Stimulated activated CD8-positive, alpha-beta memory T cell treated with anti-CD3 and anti-CD28 coated beads, Interleukin-4, amount 100 ng/mL, for 1 hour (primary cell): ENCODE results near the gene ZNF829.
A peak's percentile ranks its signal among the peaks of the same experiment; 100 is the strongest.

Experiments
- DNase-seq, 2 donors: peaks; one replicate each; pipeline ENCODE4 v3.0.0-alpha.2; 2020; ENCODE audit warnings: low read depth in 2 of 2, low spot score in 1 of 2

Gene ZNF829

DNA sequence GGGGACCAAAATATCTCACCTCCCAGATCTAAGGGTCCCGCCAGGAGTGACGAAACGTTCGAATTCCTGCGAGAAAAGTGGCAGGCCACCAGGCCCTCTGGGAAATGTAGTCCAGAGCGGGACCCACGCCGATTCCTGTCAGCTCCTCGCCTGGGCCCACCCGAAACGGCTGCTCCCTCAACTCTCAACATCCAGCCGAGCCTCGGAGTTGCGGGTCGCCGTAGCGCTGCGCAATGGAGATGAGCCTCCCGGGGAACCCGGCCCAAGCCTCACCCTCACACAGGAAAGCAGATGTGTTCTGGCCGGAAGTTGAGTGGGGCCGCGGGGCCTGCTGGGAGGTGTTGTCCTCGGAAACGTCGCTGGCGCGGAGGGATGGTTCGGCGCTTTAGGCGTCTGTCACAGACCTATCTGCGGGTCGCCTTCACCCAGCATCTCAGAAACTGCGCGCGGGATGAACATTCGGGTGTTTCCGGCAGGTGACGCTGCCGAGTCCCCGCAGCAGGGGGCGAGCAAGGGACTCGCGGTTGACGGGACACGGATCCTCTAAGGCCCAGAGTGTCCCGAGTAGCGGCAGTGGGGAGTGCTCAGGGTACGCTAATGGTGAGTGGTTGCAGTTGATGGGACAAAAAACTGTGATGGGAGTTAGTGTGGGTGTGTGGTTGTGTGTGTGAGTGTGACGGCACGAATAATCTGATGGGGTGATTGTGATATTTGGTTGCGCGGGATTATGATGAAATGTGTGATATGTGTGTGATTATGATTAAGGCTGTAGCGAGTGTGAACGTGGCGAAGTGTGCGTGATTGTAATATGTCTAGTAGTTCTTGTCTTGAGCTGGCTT is at the start of gene ZNF829, which contains the start of gene ZNF568:
Gene ZNF829, minus strand, starts transcription at position 300 of the 839 bp plus-strand sequence. CDS start 1,124 bp downstream, outside the sequence.
Gene ZNF568, plus strand, starts transcription at position 341 of the 839 bp plus-strand sequence. CDS start 6,439 bp downstream, outside the sequence.
- peak; percentile 71 to 81 for DNase-seq

DNA sequence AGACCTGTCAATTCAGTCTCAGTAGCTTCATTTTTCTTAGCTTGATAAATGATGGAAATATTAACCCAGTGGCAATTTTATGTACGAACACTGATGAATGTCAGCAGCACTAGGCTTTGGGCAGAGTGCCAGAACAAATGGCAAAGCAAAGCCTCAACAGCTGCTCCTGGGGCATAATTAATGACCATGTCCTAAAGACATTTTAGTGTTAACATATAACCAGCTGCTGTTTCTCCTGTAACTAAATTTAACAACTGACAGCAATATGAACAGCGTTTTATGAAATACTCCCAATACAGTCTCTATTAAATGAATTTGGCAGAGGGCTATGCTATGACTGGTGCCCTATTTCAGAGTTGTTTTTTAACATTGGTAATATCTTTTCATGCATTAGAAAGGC is 47.2 kb upstream of the ZNF829 start:
- no peak for DNase-seq

DNA sequence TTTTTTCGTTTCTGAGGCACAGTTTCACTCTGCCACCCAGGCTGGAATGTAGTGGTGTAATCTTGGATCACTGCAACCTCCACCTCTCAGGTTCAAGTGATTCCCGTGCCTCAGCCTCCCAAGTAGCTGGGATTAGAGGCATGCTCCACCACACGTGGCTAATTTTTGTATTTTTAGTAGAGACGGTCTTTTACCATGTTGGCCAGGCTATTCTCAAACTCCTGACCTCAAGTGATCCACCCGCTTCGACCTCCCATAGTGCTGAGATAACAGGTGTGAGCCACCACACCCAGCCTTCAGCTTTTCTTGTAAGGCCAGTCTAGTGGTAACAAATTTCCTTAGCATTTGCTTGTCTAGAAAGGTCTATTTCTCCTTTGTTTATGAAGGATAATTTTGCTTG is 46.3 kb upstream of the ZNF829 start:
- no peak for DNase-seq

DNA sequence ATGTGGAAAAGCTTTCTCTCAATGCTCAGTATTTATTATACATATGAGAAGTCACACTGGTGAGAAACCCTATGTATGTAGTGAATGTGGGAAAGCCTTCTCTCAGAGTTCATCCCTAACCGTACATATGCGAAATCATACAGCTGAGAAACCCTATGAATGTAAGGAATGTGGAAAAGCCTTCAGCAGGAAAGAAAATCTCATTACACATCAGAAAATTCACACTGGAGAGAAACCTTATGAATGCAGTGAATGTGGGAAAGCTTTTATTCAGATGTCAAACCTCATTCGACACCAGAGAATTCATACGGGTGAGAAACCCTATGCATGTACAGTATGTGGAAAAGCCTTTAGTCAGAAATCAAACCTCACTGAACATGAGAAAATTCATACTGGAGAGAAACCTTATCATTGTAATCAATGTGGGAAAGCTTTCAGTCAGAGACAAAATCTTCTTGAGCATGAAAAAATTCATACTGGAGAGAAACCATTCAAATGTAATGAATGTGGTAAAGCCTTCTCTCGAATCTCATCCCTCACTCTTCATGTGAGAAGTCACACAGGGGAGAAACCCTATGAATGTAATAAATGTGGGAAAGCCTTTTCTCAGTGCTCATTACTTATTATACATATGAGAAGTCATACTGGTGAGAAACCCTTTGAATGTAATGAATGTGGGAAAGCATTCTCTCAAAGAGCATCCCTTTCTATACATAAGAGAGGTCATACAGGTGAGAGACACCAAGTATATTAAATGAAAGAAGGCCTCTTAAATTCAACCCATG is 34.4 kb upstream of the ZNF829 start:
- DNase-seq = no peak

DNA sequence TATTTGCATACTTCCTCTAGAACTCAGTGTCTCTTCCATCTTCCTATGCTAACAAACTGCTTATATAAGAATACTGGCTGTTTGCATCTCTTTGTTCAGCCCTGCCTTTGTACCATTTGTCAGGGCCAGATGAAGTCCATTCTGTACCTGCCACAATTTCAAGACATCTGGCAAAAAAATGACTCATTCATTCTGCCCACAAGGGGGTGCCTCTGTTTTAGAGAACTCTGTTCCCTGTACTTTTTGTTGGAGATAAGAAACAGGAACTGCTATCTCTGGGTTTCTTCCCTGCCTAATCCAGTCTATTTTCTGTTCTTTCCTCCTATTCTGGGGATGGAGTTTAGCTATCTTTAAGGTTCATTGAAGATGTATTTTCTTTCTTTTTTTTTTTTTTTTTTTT is 23.1 kb upstream of the ZNF829 start:
- DNase-seq = no peak

DNA sequence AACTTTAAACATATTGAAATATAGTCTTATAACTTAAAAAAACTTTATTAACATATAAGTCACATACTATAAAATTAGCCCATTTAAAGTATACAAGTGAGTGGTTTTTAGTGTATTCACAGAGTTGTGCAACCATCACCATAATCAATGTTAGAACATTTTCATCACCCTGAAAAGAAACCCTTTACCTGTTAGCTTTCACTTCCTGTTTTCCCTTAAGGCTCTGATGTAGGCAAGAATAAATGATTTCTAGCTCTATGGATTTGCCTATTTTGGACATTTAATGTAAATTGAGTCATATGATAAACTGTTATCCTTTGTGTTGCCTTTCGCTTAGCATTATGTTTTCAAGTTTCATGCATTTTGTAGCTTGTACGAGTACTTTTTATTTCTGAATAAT is 15.6 kb upstream of the ZNF829 start:
- no peak for DNase-seq

DNA sequence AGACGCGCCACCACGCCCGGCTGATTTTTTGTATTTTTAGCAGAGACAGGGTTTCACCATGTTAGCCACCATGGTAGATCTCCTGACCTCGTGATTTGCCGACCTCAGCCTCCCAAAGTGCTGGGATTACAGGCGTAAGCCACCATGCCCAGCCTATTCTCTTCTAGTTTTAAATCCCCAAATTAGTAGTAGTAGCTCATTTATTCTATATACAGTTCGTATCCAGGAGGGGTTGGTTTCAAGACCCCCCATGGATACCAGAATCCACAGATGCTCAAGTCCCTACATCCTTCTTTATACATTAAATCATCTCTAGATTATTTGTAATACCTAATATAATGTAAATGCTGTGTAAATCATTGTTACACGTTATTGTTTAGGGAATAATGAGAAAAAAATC is 2.0 kb upstream of the ZNF829 start:
- no peak for DNase-seq

DNA sequence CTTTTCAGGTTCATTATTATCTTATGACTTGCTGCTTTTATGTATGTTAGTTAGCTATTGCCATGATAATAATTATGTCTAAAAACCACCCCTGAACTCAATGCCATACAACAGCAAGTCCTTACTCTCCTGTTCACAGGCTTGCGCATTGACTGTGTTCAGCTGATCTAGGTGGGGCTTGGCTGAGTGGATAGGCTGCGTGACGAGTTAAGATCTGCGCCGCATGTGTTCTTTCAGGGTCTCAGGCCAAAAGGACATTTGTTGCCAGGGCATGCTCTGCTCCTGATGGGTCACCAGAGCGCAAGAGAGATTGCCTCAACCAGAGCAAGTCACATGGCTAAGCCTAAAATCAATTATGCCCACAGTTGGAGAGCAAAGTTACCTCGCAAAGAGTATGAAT is 900 bp upstream of the ZNF829 start:
- DNase-seq = no peak

DNA sequence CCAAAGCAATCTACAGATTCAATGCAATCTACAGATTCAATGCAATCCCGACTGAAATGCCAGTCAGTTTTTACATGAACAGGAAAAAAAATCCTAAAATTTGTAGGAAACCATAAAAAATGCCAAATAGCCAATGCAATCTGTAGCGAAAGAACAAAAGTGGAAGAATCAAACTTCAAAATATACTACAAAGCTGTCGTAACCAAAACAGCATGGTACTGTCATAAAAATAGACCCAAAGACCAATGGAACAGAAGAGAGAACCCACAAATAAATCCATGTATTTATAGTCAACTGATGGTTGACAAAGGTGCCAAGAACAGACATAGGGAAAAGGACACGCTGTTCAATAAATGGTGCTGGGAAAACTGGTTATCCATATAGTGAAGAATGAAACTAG is 17.7 kb downstream of the ZNF829 start:
- DNase-seq = no peak

DNA sequence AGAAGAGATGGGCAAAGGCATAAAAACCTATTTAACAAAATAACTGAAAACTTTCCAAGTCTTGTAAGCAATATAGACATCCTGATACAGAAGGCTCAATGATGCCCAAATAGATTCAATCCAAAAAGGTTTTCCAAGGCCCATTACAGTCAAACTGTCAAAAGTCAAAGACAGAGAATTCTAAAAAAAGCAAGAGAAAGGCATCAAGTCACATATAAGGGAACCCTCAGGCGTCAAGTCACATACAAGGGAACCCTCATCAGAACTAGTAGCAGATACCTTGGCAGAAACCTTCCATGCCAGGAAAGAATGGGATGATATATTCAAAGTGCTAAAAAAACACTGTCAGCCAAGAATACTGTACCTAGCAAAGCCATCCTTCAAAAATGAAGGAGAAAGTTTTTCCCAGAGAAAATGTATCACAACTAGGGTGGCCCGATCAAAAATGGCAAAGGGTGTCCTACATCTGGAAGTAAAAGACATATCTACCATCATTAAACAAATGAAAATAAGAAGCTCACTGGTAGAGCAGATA is 21.2 kb downstream of the ZNF829 start:
- no peak for DNase-seq

DNA sequence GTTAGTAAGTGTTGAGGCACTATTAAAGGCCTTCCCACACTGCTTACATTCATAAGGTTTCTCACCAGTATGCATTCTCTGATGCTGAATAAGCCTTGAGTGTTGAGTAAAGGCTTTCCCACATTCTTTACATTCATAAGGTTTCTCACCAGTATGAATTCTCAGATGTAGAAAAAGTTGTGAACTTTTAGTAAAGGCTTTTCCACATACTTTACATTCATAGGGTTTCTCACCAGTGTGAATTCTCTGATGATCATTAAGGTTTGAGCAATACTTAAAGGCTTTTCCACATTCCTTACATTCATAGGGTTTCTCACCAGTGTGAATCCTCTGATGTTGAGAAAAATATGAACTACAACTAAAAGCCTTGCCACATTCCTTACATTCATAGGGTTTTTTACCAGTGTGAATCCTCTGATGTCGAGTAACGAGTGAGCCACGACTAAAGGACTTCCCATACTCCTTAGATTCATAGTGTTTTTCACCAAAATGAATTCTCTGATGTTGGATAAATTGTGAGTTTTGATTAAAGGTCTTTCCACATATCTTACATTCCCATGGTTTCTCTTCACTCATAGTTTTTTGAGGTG is 24.2 kb downstream of the ZNF829 start:
- DNase-seq = no peak

DNA sequence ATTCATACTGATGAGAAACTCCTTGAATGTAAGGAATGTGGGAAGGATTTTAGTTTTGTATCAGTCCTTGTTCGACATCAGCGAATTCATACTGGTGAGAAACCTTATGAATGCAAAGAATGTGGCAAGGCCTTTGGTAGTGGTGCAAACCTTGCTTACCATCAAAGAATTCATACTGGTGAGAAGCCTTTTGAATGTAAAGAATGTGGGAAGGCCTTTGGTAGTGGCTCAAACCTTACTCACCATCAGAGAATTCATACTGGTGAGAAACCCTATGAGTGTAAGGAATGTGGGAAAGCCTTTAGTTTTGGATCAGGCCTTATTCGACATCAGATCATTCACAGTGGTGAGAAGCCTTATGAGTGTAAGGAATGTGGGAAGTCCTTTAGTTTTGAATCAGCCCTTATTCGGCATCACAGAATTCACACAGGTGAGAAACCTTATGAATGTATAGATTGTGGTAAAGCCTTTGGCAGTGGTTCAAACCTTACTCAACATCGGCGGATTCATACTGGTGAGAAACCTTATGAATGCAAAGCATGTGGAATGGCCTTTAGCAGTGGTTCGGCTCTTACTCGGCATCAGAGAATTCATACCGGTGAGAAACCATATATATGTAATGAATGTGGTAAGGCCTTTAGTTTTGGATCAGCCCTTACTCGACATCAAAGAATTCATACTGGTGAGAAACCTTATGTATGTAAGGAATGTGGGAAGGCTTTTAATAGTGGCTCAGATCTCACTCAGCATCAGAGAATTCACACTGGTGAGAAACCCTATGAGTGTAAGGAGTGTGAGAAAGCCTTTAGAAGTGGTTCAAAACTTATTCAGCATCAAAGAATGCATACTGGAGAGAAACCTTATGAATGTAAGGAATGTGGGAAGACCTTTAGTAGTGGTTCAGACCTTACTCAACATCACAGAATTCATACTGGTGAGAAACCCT is 38.8 kb downstream of the ZNF829 start:
- DNase-seq = no peak

DNA sequence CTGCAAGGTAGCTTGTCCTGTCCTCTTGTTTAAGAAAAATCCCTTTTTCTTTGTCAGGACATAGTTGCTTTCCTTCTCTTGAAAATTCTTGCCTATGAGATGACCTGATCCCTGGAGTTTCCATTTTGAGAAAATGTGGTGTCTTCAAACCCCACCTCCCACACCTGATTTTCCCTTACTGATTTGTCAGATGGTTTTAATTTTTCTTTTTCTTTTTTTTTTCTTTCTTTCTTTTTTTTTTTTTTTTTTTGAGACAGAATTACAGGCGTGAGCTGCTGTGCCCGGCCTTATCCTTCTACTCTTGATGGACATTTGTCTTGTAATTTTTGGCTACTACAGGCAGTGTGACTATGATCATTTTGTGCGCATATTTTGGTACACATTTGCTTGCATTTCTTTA is 64.2 kb downstream of the ZNF829 start:
- no peak for DNase-seq

DNA sequence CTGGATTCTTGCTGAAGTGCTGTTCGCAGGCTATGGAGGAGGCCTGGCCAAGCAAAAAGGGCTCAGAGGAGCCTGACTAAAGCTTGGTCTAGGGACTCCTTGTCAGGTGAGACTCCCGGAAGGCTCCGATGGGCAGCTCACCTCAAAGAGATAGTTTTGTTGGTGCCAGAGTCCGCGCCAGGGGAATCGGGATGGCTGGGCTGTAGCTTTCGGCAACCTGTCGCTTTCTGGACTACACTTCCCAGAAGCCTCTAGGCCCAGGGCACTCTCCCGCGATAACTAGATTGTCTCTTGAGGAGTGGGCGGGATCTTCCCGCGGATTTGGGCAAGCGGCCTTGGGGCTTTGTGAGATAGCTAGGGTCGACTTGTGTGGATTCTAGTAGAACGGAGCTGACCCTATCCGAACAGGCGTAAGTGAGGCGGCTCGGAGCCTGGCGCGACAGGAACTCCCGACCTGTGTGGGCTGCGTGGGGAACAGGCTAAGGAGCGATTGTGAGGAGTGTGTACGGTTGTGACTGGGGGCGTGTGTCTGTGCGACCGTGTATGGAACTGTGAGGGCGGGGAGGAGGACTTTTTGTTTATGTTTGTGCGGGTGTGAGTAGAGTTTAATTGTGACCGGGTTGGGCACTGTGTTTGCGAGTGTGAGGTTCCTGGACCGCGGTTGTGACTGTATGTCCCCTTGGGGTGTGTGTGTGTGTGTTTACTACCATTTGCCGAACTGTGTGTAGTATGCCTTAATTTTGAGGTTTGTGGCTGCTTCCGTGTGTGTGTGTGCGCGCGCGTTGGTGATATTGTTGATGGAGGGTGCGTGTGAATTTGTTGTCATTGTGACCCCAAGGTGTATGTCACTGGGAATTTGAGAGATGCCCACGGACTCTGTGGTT is 65.3 kb downstream of the ZNF829 start, which contains the start of gene ZNF345:
Gene ZNF345, plus strand, starts transcription at position 318 of the 884 bp plus-strand sequence. CDS start 25,955 bp downstream, outside the sequence.
- peak; percentile 61 to 69 for DNase-seq

DNA sequence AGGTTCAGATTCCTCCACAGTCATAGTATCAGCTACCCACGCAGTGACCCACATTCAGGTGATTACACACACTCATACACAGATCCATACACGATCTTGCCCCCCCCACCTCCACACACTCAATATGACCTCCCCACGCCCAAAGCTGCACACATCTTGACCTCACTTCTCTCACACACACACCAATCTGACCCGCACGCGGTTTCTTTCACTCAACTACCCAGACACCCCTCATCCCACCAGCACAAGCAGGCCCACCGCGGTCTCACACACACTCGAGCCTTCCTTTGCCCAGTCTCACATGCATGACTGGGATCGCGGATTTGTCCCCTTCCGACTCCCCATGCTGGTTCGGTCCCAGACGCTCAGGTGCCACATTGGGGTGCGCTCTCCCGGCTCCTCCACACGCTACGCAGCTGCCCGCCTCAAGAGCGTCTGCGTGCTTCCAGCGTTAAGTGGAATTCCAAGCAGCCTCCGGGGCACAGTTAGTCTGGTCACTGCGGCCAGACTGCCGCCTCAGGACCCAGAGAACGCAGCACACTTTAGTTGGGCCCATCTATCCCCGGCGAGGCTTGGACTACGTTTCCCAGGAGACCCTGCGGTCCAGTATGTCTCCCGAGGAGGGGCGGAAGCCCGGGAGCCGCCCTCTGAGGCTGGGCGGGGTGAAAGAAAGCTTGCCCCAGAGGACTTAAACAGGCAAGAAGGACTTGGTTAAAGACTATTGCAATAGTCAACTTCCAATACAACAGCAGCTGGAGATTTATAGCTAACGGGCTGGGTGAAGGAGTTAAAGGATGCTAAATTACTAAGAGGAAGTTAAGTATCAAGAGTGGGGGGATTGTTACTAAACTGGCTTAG is 66.2 kb downstream of the ZNF829 start:
- peak; percentile 66 to 73 for DNase-seq

DNA sequence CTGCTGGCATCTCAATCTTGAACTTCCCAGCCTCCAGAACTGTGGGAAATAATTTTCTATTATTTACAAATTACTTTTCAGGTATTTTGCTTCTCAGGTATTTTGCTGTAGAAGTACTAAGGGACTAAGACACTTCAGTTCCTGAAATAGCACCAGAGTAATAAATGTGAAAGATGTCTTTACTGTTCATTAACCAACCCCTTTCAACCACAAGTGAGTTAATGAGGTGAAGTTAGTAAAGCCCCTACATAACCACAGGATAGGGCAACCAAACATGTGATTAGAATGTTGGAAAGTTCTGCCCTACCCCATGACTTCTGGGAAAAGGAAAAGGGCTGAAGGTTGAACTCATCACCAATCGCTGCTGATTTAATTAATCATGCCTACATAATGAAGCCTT is 68.1 kb downstream of the ZNF829 start:
- no peak for DNase-seq

DNA sequence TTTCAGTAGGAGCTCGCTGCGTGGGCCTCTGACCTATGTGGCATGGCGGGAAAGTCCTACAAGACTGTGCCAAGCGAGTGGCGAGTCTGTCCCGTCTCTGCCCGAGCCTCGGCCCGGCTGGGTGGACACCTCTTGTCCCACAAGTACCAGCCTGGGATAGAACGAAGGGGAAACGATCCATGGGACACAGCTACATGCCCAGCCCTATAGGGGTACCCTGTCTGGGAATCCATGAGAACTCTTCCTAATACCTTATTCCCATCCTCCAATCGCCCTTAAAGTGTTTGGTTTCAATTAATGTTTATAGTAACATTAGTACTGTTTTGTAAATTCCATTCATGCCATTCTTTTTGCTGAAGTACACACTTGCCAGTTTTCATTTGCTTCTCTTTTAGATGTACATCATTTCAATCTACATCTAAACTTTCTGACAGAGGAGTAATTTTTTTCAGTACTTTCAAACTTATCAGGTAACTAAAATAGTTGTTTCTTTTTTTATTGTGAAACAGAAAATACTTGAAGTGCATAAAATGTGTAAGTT is 77.2 kb downstream of the ZNF829 start:
- no peak for DNase-seq
